HuH-7.5 (cell line): ENCODE results near the gene UBE2E2.

Source experiments
- DNase-seq: peaks from one replicate; pipeline ENCODE4 v3.0.0; 2011; ENCODE audit warnings: low spot score

Gene UBE2E2

DNA sequence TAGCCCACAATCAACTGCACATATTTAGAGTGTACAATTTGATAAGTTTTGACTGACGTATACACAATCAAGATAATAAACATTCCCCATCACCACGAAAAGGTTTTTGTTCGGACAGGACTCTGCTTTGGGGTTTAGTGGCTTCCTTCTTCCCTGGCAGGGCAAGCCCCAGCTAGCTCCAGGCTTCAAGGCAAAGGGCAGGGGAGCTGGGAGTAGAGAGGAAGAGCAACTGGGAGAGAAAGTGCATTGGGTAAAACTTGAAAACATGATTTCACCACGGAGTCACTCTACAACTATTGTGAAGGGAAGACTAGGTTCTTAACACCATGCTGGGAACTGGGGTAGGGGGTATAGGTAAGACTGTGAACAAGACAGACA is 417.5 kb downstream of the UBE2E2 start:
- no peak for DNase-seq

DNA sequence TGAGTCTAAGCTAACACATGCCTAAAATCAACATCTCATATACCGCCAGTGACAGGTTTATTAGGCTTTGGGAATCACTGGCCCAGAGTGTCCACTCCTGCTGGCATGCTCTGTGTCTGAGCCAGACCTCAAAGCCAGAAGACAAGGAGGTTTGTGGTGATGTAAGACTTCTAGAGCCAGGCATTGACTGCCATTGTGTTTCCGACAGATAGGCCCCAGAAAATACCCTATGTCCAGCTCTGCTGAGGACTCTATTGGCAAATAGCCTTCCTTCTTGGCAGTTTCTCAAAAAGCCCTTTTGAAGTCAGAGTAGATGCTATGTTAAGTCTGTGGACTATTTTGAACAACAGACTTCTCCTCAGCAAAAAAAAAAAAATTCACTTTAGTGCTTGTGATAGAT is 420.7 kb downstream of the UBE2E2 start:
- DNase-seq: no peak

DNA sequence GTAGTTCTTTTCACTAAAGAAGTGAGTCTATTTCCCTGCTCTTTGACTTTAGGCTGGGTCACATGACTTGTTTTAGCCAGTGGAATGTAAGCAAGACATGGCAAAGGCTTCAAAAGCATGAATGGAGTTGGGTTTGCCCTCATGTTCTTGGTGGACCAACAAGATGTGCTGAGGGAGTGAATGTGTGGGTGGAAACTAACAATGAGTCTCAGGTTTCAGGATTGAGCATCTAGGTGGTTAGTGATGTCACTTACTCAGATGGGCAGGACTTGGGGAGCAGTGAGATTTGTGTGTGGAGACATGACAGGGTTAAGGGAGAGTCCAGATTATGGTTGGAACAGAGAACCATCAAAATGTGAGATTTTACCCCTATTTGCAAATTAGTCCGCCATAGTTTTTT is 421.2 kb downstream of the UBE2E2 start:
- DNase-seq: no peak

GRCh38 chr3:23626442-23626841 is 423.3 kb downstream of the UBE2E2 start:
- no peak for DNase-seq

GRCh38 chr3:23629181-23629894 is 426.2 kb downstream of the UBE2E2 start:
- no peak for DNase-seq

DNA sequence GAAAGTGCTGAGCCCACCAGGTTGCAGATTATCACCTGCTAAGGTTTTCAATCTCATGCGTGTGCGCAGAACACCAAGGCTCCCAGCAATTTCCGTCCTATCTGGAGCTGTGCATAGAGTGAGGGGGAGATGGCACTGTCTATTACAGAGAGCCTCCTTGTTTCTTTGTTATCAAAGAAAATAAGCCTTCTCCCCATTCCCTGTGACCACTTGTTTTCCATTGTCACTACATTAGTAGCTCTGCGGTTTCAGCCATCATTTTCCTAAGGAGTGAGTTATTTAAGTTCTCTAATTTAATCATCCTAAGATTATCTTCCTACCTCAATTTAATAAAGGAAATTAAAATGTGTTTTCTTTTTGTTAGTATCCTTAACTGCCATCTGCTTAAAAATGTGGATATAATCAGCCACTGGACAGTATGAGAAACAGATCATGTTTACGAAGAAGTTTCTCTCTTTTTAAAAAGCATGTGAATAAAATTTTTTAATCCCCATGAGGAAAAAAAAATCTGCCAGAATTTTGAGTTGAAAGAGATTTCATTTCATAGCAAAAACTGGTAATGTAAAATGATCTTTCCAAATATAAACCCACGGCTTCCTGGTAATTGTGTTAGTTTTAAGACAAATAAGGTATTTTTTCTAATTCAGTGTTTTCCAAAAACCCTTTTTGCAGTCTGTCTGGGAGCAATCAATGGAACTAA is 430.3 kb downstream of the UBE2E2 start:
- no peak for DNase-seq

- no peak for DNase-seq
These were observed 434.2 kb downstream of the UBE2E2 start for GRCh38 chr3:23637339-23637738.

DNA sequence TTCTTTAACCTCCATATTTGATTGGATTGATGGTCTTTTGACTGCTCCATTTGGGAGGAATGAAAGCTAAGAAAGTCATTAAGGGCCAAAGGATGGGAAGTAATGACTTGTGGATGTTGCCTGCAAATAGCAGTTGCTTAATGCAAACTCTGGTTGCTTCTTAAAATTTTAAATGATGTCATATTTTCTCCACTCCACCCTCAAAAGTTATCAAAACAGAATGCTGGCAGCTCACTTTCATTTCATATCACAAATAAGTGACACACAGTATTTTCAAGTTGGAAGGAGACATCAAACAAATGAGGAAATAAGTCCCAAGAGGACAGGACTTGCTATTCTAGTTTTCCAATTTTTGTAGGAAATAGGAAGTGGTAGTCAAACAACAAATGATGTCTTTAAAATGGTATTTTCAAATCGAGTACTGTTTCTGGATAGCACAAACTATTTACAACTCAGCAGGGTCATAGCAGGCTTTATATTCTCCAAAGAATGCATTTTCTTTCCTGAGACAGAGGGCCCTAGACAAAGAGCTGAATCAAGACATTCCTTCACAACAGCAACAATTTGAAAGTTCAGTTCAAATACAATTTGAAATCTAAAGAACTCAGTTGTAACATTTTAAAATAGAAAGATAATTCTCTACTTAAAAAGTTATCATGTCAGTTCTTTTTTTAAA is 437.5 kb downstream of the UBE2E2 start:
- no peak for DNase-seq
